GM18526 (cell line): Measurements from ENCODE around the gene FBN1.

Source experiments
- POLR2A ChIP-seq: IDR thresholded peaks from 3 replicates; pipeline ENCODE4 v1.6.1; 2011; ENCODE audit not compliant: insufficient read length; ENCODE audit errors: extremely low read depth

The FBN1 gene

GRCh38 chr15:48447058-48447457 is 198.5 kb downstream of the FBN1 start:
- no peak for TF ChIP-seq POLR2A

- TF ChIP-seq POLR2A = no peak
Observed at GRCh38 chr15:48442011-48442410, 203.5 kb downstream of the FBN1 start.

GRCh38 chr15:48440084-48440483 is 205.4 kb downstream of the FBN1 start:
- no peak for TF ChIP-seq POLR2A

GRCh38 chr15:48437178-48437577 is 208.3 kb downstream of the FBN1 start:
- no peak for TF ChIP-seq POLR2A

GRCh38 chr15:48435321-48435720 is 210.2 kb downstream of the FBN1 start:
- TF ChIP-seq POLR2A = no peak

GRCh38 chr15:48433226-48433886 is 212.2 kb downstream of the FBN1 start:
- no peak for TF ChIP-seq POLR2A

- TF ChIP-seq POLR2A = no peak
Observed at GRCh38 chr15:48432688-48433087, 212.8 kb downstream of the FBN1 start.

- no peak for TF ChIP-seq POLR2A
Observed at GRCh38 chr15:48427960-48428547, 217.5 kb downstream of the FBN1 start.

GRCh38 chr15:48427479-48427878 is 218.0 kb downstream of the FBN1 start:
- no peak for TF ChIP-seq POLR2A

GRCh38 chr15:48426941-48427340 is 218.6 kb downstream of the FBN1 start:
- TF ChIP-seq POLR2A = no peak

- no peak for TF ChIP-seq POLR2A
Observed at GRCh38 chr15:48426044-48426443, 219.5 kb downstream of the FBN1 start.

- TF ChIP-seq POLR2A = no peak
Observed at GRCh38 chr15:48425051-48425450, 220.5 kb downstream of the FBN1 start.

GRCh38 chr15:48423896-48424475 is 221.5 kb downstream of the FBN1 start:
- no peak for TF ChIP-seq POLR2A

- no peak for TF ChIP-seq POLR2A
Observed at GRCh38 chr15:48423342-48423741, 222.2 kb downstream of the FBN1 start.

GRCh38 chr15:48422401-48422800 is 223.1 kb downstream of the FBN1 start:
- no peak for TF ChIP-seq POLR2A

GRCh38 chr15:48421362-48421761 is 224.1 kb downstream of the FBN1 start:
- TF ChIP-seq POLR2A = no peak

GRCh38 chr15:48419896-48420295 is 225.6 kb downstream of the FBN1 start:
- no peak for TF ChIP-seq POLR2A
